ENCODE results near the gene ENOPH1. TPM values are rescaled to one million over a fixed set of nuclear protein-coding genes. Genes with fewer than 3 reads are reported as not detected.

ENOPH1 gene
- total and polyA plus RNA-seq, 9 of the 15 experiments (the other 6 are each of a cell fraction or from before 2014, with no cell fraction given) = 29.8 to 71.4 (median 48.9) TPM

GRCh38 chr4:82428969-82429727 lies 1.2 kb upstream of the ENOPH1 start (continued):
- peak; percentile 62 for TF ChIP-seq MGA (IDR thresholded peaks at IDR 0.05)
- no peak for TF ChIP-seq THRA (IDR thresholded peaks at IDR 0.05)
- TF ChIP-seq HES1 (IDR thresholded peaks at IDR 0.05; ENCODE audit: low read depth) = peak; percentile 39; the same call in 1 of the 2 replicates
- TF ChIP-seq HMBOX1 (IDR thresholded peaks at IDR 0.05) = no peak
- TF ChIP-seq SNIP1 (IDR thresholded peaks at IDR 0.05; ENCODE audit: low read depth) = no peak
- TF ChIP-seq NELFE (IDR thresholded peaks at IDR 0.05; ENCODE audit: insufficient read depth, insufficient read length) = no peak
- no peak for TF ChIP-seq NCOA2 (IDR thresholded peaks at IDR 0.05; ENCODE audit: partially characterized antibody in 2 of 2)
- TF ChIP-seq CTCFL (IDR thresholded peaks at IDR 0.05; ENCODE audit: borderline replicate concordance, insufficient read depth, low read depth, low read length, poor library complexity, severe bottlenecking) = peak; percentile 99
